ENCODE results near the gene ENPEP. TPM values are rescaled to one million over a fixed set of nuclear protein-coding genes. Genes with fewer than 3 reads are reported as not detected.

Gene ENPEP
- total RNA-seq, 6 experiments from 2014 or later: 0.03 to 0.07 (median 0.03) TPM; not detected in 3

DNA sequence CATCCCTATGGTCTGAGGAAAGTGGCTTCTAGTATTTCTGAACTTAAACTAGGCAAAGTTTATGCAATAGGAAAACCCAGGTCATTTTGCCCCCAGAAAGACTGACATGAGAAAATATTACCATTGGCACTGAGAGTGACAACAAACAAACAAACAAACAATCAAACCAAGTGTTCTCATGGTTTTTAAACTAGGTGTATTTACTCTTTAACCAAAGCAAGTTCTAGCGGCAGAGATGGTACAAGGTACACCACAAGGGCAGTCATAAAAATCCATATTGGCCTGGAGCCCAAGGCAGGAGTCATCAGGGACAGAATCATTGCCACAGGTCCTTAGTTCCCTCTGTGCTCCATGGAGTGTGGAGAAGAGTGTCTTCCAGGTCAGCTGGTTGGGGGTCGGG lies 26.0 kb upstream of the ENPEP start:
- no peaks in the 10 kb centered on the region for H3K4me1 Mint-ChIP-seq (ENCODE audit: low read depth)

DNA sequence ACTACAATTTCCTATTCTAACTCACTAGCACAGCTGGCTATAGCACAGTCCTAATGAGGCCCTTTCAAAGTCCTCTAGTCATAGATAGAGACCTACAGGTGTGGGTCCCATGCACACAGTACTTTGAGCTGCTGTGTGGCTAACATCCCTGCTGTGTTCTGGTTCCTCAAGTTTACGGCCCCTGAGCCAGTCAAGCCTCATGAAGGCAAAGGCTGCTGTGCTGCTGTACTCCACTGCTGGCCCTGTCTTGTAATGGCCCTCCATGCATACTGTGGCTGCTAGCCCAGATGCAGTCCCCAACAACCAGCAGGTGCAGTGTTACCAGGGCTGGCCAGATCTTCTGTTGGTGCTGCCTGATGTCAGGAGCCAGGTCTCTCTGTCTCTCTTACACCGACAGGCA lies 23.4 kb upstream of the ENPEP start:
- TF ChIP-seq, protein P1, sequence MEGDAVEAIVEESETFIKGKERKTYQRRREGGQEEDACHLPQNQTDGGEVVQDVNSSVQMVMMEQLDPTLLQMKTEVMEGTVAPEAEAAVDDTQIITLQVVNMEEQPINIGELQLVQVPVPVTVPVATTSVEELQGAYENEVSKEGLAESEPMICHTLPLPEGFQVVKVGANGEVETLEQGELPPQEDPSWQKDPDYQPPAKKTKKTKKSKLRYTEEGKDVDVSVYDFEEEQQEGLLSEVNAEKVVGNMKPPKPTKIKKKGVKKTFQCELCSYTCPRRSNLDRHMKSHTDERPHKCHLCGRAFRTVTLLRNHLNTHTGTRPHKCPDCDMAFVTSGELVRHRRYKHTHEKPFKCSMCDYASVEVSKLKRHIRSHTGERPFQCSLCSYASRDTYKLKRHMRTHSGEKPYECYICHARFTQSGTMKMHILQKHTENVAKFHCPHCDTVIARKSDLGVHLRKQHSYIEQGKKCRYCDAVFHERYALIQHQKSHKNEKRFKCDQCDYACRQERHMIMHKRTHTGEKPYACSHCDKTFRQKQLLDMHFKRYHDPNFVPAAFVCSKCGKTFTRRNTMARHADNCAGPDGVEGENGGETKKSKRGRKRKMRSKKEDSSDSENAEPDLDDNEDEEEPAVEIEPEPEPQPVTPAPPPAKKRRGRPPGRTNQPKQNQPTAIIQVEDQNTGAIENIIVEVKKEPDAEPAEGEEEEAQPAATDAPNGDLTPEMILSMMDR (IDR thresholded peaks at IDR 0.05): no peak
- Mint-ChIP-seq H3K9me3 (no peaks in the 10 kb centered on the region), H3K27me3 (ENCODE audit: insufficient read depth) (peaks cover 9% of the 10 kb centered on the region), H3K4me3 (no peak overlapping the region), H3K36me3 (ENCODE audit: low read depth) (no peaks in the 10 kb centered on the region), H3K4me1 (ENCODE audit: low read depth) (no peaks in the 10 kb centered on the region), H3K27ac (no peak overlapping the region)
- no peak for DNase-seq

More for the DNA sequence above, 26.0 kb upstream of the ENPEP start:
- Mint-ChIP-seq H3K36me3 (ENCODE audit: low read depth) (no peaks in the 10 kb centered on the region), H3K27me3 (ENCODE audit: insufficient read depth) (peaks cover 11% of the 10 kb centered on the region), H3K4me3 (no peak overlapping the region), H3K27ac (no peak overlapping the region), H3K9me3 (no peaks in the 10 kb centered on the region)
- TF ChIP-seq, protein P1 (IDR thresholded peaks at IDR 0.05): no peak
- DNase-seq: no peak

DNA sequence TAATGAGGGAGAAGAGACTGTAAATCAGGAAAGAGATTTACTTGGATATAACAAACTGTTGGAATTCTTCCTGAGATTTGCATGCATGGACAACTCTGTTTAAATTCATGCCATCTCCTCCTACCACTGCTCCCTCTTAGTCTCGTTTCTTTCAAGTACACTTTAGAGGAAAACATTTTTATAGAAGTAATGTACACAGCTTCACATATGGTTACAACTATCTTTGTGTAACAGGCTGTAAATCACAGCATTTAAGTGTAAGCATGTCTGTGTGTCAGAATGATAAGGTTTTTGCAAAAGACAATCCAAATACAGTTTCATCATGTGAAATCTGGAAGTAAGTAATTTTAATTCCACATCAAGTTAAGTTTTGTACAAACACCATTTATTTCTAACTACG lies 21.5 kb upstream of the ENPEP start:
- no peaks in the 10 kb centered on the region for H3K4me1 Mint-ChIP-seq (ENCODE audit: low read depth)
- DNase-seq: no peak
- H3K27me3 Mint-ChIP-seq (ENCODE audit: insufficient read depth): peaks cover 9% of the 10 kb centered on the region
- H3K4me3 Mint-ChIP-seq: no peak overlapping the region
- no peaks in the 10 kb centered on the region for H3K36me3 Mint-ChIP-seq (ENCODE audit: low read depth)
- no peaks in the 10 kb centered on the region for H3K9me3 Mint-ChIP-seq
- TF ChIP-seq, protein P1 (IDR thresholded peaks at IDR 0.05): no peak
- H3K27ac Mint-ChIP-seq: no peak overlapping the region

DNA sequence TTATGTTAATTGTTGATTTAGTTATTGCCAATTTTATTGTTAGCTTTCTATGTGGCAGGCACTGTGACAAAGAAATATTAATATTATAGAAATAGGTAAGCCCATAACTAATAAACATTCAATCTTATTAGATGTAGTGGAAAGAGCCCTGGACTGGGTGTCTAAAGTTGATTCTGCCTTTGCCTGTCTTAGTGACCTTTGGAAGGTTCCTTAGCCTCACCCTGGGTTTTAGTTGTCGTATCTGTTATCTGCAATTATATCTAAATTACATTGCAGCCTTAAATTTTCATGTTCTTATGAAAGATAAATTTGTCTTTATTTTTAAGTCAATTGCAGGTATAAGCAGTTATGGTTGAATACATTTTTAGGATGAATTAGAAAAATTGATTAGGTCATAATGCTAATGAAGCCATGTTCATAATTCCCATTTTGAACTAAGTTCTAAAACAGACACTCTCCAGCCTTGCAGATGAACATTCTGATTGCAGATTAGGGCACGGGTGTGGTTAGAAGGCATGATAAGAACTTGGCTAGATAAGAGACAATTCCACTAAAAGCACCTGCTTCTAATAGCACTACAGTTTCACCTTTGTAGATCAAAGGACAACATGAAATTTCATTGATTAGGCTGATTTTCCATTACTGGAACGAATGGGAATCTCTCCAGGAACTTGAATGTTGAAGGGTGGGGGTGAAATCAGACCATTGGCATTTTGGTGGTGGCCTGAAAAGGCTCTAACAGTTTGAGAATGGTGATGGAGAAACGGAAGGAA lies 17.3 kb upstream of the ENPEP start:
- Mint-ChIP-seq H3K27me3 (ENCODE audit: insufficient read depth) (peaks cover 2% of the 10 kb centered on the region; the same call in 1 of the 2 replicates), H3K36me3 (ENCODE audit: low read depth) (no peaks in the 10 kb centered on the region), H3K27ac (no peak overlapping the region), H3K9me3 (no peaks in the 10 kb centered on the region), H3K4me1 (ENCODE audit: low read depth) (no peaks in the 10 kb centered on the region), H3K4me3 (no peak overlapping the region)
- DNase-seq: no peak
- TF ChIP-seq, protein P1 (IDR thresholded peaks at IDR 0.05): no peak

DNA sequence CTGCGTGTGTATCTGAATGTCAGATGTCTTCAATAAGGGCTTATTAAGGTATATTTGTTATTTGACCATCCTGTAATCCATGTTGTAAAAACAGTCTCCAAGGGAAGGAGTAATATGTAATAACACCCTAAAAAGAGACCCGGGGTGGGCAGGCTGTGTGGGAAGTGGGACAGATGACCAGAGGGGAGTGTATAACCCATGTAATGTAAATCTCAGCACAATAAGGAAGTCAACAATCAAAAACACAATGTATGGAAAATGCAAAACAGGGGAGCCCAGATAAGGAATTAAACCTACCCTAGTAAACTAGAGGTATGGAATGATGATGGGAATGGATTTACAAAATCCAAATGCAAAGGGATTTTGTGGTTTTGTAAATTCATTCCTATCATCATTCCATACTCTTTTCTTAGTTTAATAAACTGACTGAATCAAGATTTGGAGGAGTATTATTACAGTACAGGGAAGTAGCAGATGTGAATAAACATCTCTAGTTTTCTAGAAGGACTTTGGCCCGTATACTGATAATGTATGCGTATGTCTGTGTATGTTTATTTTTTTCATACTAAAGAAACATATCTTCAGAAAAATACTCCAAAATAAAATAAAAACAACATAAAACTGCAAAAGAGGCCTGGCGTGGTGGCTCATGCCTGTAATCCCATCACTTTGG lies 15.7 kb upstream of the ENPEP start:
- no peak overlapping the region for H3K4me3 Mint-ChIP-seq
- no peaks in the 10 kb centered on the region for H3K36me3 Mint-ChIP-seq (ENCODE audit: low read depth)
- H3K9me3 Mint-ChIP-seq: no peaks in the 10 kb centered on the region
- H3K4me1 Mint-ChIP-seq (ENCODE audit: low read depth): no peaks in the 10 kb centered on the region
- H3K27me3 Mint-ChIP-seq (ENCODE audit: insufficient read depth): peaks cover 7% of the 10 kb centered on the region; the same call in 1 of the 2 replicates
- TF ChIP-seq, protein P1 (IDR thresholded peaks at IDR 0.05): no peak
- no peak for DNase-seq
- no peak overlapping the region for H3K27ac Mint-ChIP-seq
